Activated T-helper 17 cell treated with anti-CD3 and anti-CD28 coated beads, Interleukin-2, amount 50 U/mL, for 72 hours (primary cell): ENCODE measurements around the gene ATRIP. TPM values are rescaled to one million over a fixed set of nuclear protein-coding genes. Genes with fewer than 3 reads are reported as not detected.

Experiments used
- ATAC-seq: fragments of 150-1000 bp; cut with Tn5 transposase; replicated peaks from 2 replicates; pipeline ENCODE4 v1.10.0; 2021; ENCODE audit warnings: mild to moderate bottlenecking, moderate library complexity
- H3K27ac Mint-ChIP-seq: one replicate; pipeline ENCODE4 v1.8.0; 2022; ENCODE audit warnings: mixed read lengths
- H3K27me3 Mint-ChIP-seq: one replicate; pipeline ENCODE4 v1.8.0; 2022; ENCODE audit warnings: mixed read lengths
- H3K36me3 Mint-ChIP-seq: one replicate; pipeline ENCODE4 v1.8.0; 2022; ENCODE audit warnings: low read depth, mild to moderate bottlenecking, mixed read lengths
- H3K4me1 Mint-ChIP-seq: one replicate; pipeline ENCODE4 v1.8.0; 2022; ENCODE audit warnings: mixed read lengths
- H3K4me3 Mint-ChIP-seq: one replicate; pipeline ENCODE4 v1.8.0; 2022; ENCODE audit warnings: mild to moderate bottlenecking, mixed read lengths
- H3K9me3 Mint-ChIP-seq: one replicate; pipeline ENCODE4 v1.8.0; 2022; ENCODE audit warnings: mixed read lengths
- total RNA-seq, 2 donors: library from RNA; stranded (reverse); gene quantifications; one replicate each; pipeline ENCODE4 v1.2.3, GENCODE V29; 2022

Gene ATRIP
- total RNA-seq, 2 donors from 2014 or later = 10.5 to 14.9 TPM

DNA sequence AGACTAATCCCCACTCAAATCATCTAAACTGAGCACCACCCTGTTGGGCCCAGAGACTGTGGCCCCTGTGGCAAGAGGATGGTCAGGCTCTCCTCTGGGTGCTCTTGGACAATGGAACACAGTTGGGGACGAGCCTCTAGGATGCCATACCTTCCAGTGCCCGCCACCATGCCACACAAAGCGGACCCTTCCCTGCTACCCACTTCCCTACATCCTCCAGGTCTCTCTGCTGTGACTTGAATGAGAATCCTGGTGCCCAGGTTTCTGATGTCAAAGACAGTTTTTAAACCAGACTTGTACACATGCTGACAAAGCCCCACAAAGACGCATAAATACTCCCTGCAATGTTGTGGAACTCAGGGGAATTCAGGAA lies 11.3 kb upstream of the ATRIP start:
- no peak overlapping the region for H3K27ac Mint-ChIP-seq

DNA sequence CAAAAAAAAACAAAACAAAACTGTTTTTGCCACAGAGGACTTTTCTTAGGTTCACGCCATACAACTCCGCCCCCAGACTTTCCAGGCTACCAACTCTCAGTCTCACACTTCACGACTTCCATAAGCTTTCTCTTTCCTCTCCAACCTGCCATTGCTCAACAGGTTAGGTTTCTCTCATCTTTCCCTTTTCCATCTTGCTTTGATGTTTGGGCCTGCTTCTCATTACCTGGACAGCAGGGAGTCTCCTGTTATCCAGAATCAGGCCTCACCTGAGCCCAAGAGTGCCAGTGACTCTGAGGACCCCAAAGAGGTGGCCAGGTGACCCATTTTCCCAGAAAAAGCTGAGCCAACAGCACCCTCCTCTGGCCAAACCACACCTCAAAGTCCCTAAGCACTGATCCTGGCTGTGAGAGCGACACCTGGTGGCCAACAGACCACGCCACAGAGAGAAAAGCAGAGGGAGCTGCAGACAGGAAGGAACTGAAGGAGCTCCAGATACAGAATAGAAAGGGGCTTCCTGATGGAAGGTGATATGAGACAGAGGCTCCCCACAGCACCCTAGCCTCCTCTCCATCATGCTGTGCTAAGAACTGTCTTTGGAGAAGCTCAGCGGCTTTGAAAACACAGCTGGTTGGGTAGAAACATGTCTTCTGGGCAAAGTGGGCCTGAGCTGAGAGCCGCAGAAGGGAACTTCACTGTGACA lies 10.6 kb upstream of the ATRIP start:
- peak; percentile 44 for ATAC-seq
- Mint-ChIP-seq H3K9me3 (no peaks in the 10 kb centered on the region), H3K27me3 (no peaks in the 10 kb centered on the region), H3K36me3 (peaks cover 39% of the 10 kb centered on the region), H3K27ac (no peak overlapping the region), H3K4me1 (peaks cover 16% of the 10 kb centered on the region), H3K4me3 (no peak overlapping the region)

More for the DNA sequence above, 11.3 kb upstream of the ATRIP start:
- Mint-ChIP-seq H3K4me1 (peaks cover 16% of the 10 kb centered on the region), H3K9me3 (no peaks in the 10 kb centered on the region), H3K4me3 (no peak overlapping the region), H3K27me3 (no peaks in the 10 kb centered on the region), H3K36me3 (peaks cover 31% of the 10 kb centered on the region)
- ATAC-seq = no peak

- peaks cover 39% of the 10 kb centered on the region for H3K36me3 Mint-ChIP-seq
- no peak for ATAC-seq
- no peak overlapping the region for H3K27ac Mint-ChIP-seq
- no peak overlapping the region for H3K4me3 Mint-ChIP-seq
- H3K27me3 Mint-ChIP-seq = no peaks in the 10 kb centered on the region
- no peaks in the 10 kb centered on the region for H3K9me3 Mint-ChIP-seq
- peaks cover 16% of the 10 kb centered on the region for H3K4me1 Mint-ChIP-seq
Measured at GRCh38 chr3:48436477-48436787, 10.1 kb upstream of the ATRIP start.

DNA sequence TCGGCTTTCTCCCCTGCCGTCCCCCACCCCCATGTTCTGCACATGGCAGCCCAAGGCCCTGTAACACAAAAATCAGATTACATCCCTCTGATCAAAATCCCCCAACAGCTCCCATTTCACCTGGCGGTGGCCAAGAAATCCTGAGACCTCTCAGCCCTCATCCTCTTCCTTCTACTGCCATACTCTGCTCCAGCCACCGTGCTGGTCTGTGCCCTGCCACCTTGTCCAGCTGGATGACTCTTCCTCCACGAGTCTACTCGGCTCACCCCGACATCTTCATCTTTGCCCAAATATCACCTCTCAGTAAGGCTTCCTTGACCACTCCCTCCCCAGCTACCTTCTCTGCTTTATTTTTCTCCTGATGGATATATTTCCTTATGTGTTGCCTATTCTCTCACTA lies 9.7 kb upstream of the ATRIP start:
- H3K27me3 Mint-ChIP-seq = no peaks in the 10 kb centered on the region
- H3K9me3 Mint-ChIP-seq = no peaks in the 10 kb centered on the region
- ATAC-seq = no peak
- H3K36me3 Mint-ChIP-seq = peaks cover 39% of the 10 kb centered on the region
- H3K27ac Mint-ChIP-seq = no peak overlapping the region
- peaks cover 16% of the 10 kb centered on the region for H3K4me1 Mint-ChIP-seq
- H3K4me3 Mint-ChIP-seq = no peak overlapping the region

GRCh38 chr3:48437812-48438211 lies 8.7 kb upstream of the ATRIP start:
- Mint-ChIP-seq H3K27me3 (no peaks in the 10 kb centered on the region), H3K27ac (peak overlapping the region; percentile 10), H3K4me3 (no peak overlapping the region), H3K36me3 (peaks cover 40% of the 10 kb centered on the region), H3K9me3 (no peaks in the 10 kb centered on the region), H3K4me1 (peaks cover 16% of the 10 kb centered on the region)
- ATAC-seq = no peak

GRCh38 chr3:48439820-48440589 lies 6.5 kb upstream of the ATRIP start, which contains the start of the genes CCDC51 and TMA7:
Gene CCDC51, minus strand, starts transcription at chr3:48440119. Its CDS starts 4,991 bp downstream, at chr3:48435128.
Gene TMA7, plus strand, starts transcription at chr3:48440257. Its CDS starts 40 bp downstream, at chr3:48440297.
- peak; percentile 98 for ATAC-seq
- Mint-ChIP-seq H3K36me3 (peaks cover 53% of the 10 kb centered on the region), H3K27me3 (no peaks in the 10 kb centered on the region), H3K4me3 (peak within 1 kb of the TSS; percentile 93), H3K9me3 (no peaks in the 10 kb centered on the region), H3K27ac (peak within 1 kb of the TSS; percentile 91), H3K4me1 (peaks cover 16% of the 10 kb centered on the region)

- no peaks in the 10 kb centered on the region for H3K9me3 Mint-ChIP-seq
- H3K4me3 Mint-ChIP-seq = peak overlapping the region; percentile 93
- H3K27ac Mint-ChIP-seq = peak overlapping the region; percentile 91
- H3K4me1 Mint-ChIP-seq = peaks cover 16% of the 10 kb centered on the region
- H3K27me3 Mint-ChIP-seq = no peaks in the 10 kb centered on the region
- peaks cover 55% of the 10 kb centered on the region for H3K36me3 Mint-ChIP-seq
- peak; percentile 0 for ATAC-seq
Measured at GRCh38 chr3:48440590-48440958, 6.0 kb upstream of the ATRIP start.

- Mint-ChIP-seq H3K4me1 (peaks cover 22% of the 10 kb centered on the region), H3K27ac (peak overlapping the region; percentile 91), H3K36me3 (peaks cover 64% of the 10 kb centered on the region), H3K27me3 (no peaks in the 10 kb centered on the region), H3K9me3 (no peaks in the 10 kb centered on the region), H3K4me3 (peak overlapping the region; percentile 93)
- no peak for ATAC-seq
Measured at GRCh38 chr3:48441940-48442339, 4.6 kb upstream of the ATRIP start.

GRCh38 chr3:48445277-48445882 lies 1.2 kb upstream of the ATRIP start:
- peak overlapping the region; percentile 65 for H3K27ac Mint-ChIP-seq
- peaks cover 12% of the 10 kb centered on the region for H3K4me1 Mint-ChIP-seq
- H3K27me3 Mint-ChIP-seq = no peaks in the 10 kb centered on the region
- peaks cover 78% of the 10 kb centered on the region for H3K36me3 Mint-ChIP-seq
- peak overlapping the region; percentile 89 for H3K4me3 Mint-ChIP-seq
- H3K9me3 Mint-ChIP-seq = no peaks in the 10 kb centered on the region
- ATAC-seq = no peak

- peak overlapping the region; percentile 65 for H3K27ac Mint-ChIP-seq
- no peak for ATAC-seq
- no peaks in the 10 kb centered on the region for H3K27me3 Mint-ChIP-seq
- peaks cover 12% of the 10 kb centered on the region for H3K4me1 Mint-ChIP-seq
- peaks cover 75% of the 10 kb centered on the region for H3K36me3 Mint-ChIP-seq
- no peaks in the 10 kb centered on the region for H3K9me3 Mint-ChIP-seq
- H3K4me3 Mint-ChIP-seq = peak overlapping the region; percentile 89
Measured at GRCh38 chr3:48446043-48446424, 503 bp upstream of the ATRIP start.

DNA sequence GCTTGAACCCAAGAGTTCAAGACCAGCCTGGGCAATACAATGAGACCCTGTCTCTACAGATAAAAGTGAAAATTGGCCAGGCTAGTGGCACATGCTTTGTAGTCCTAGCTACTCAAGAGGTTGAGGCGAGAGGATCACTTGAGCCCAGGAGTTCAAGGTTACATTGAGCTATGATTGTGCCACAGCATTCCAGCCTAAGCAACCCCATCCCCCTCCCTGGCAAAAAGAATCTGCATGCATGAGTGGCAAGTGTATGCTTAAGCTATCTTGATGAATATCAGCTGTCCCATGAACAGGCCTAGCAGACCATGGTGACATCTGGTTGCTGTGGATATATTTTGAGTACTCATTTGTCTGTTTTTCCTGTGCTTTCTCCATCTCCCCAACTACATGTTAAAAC lies 4.7 kb downstream of the ATRIP start:
- H3K9me3 Mint-ChIP-seq = no peaks in the 10 kb centered on the region
- no peak overlapping the region for H3K27ac Mint-ChIP-seq
- no peak overlapping the region for H3K4me3 Mint-ChIP-seq
- peaks cover 6% of the 10 kb centered on the region for H3K4me1 Mint-ChIP-seq
- ATAC-seq = no peak
- H3K27me3 Mint-ChIP-seq = no peaks in the 10 kb centered on the region
- peaks cover 79% of the 10 kb centered on the region for H3K36me3 Mint-ChIP-seq

- Mint-ChIP-seq H3K36me3 (peaks cover 94% of the 10 kb centered on the region), H3K27me3 (no peaks in the 10 kb centered on the region), H3K4me3 (no peak overlapping the region), H3K27ac (no peak overlapping the region), H3K9me3 (no peaks in the 10 kb centered on the region), H3K4me1 (no peaks in the 10 kb centered on the region)
- ATAC-seq = no peak
Measured at GRCh38 chr3:48456456-48456855, 9.9 kb downstream of the ATRIP start.

GRCh38 chr3:48459331-48459730 lies 12.8 kb downstream of the ATRIP start:
- no peak for ATAC-seq

GRCh38 chr3:48459773-48460516 lies 13.4 kb downstream of the ATRIP start:
- Mint-ChIP-seq H3K27ac (no peak overlapping the region), H3K4me1 (no peaks in the 10 kb centered on the region)

More at GRCh38 chr3:48459331-48459730, 12.8 kb downstream of the ATRIP start:
- Mint-ChIP-seq H3K27ac (peak overlapping the region; percentile 20), H3K27me3 (no peaks in the 10 kb centered on the region), H3K4me3 (no peak overlapping the region), H3K4me1 (no peaks in the 10 kb centered on the region), H3K36me3 (peaks cover 66% of the 10 kb centered on the region), H3K9me3 (no peaks in the 10 kb centered on the region)

More at GRCh38 chr3:48459773-48460516, 13.4 kb downstream of the ATRIP start:
- peaks cover 59% of the 10 kb centered on the region for H3K36me3 Mint-ChIP-seq
- no peaks in the 10 kb centered on the region for H3K27me3 Mint-ChIP-seq
- no peaks in the 10 kb centered on the region for H3K9me3 Mint-ChIP-seq
- no peak overlapping the region for H3K4me3 Mint-ChIP-seq
- no peak for ATAC-seq
